OCI-LY3 (cell line): Measurements from ENCODE around the gene BICC1.

ENCODE experiments used
- H2AFZ ChIP-seq: fragments of 200-600, 300-600 bp; shearing (Covaris generic); 2 replicates; pipeline ENCODE4 v1.6.0; 2014; ENCODE audit warnings: antibody characterized with exemption, low read depth, low read length
- H3K27ac ChIP-seq: fragments of 200-600, 300-600 bp; sonication (generic); 2 replicates; pipeline ENCODE4 v1.5.1; 2014; ENCODE audit warnings: mild to moderate bottlenecking, low read length, moderate library complexity, mixed read lengths
- H3K27me3 ChIP-seq: fragments of 200-600, 300-600 bp; sonication (generic); 2 replicates; pipeline ENCODE4 v1.6.1; 2014; ENCODE audit warnings: low read depth, low read length, mixed read lengths
- H3K36me3 ChIP-seq: fragments of 200-600, 300-600 bp; sonication (generic); replicated peaks from 2 replicates; pipeline ENCODE3; 2014; ENCODE audit warnings: low read depth, low read length, mixed read lengths
- H3K4me1 ChIP-seq: fragments of 300-600, 200-600 bp; sonication (generic); 2 replicates; pipeline ENCODE4 v1.6.1; 2014; ENCODE audit warnings: low read length, mixed read lengths
- H3K4me2 ChIP-seq: fragments of 200-600, 300-600 bp; sonication (generic); 2 replicates; pipeline ENCODE4 v1.6.1; 2014; ENCODE audit warnings: low read length, mixed read lengths
- H3K4me3 ChIP-seq: fragments of 300-600, 200-600 bp; sonication (generic); 2 replicates; pipeline ENCODE4 v1.5.1; 2014; ENCODE audit warnings: antibody characterized with exemption, mild to moderate bottlenecking, low read length, moderate library complexity
- H3K79me2 ChIP-seq: fragments of 300-600, 200-600 bp; shearing (Covaris generic); 2 replicates; pipeline ENCODE4 v1.6.1; 2014; ENCODE audit warnings: mild to moderate bottlenecking, low read length, mixed read lengths
- H3K9ac ChIP-seq: fragments of 300-600, 200-600 bp; shearing (Covaris generic); 2 replicates; pipeline ENCODE4 v1.6.0; 2014; ENCODE audit warnings: mild to moderate bottlenecking, low read length, moderate library complexity
- H3K9me3 ChIP-seq: fragments of 200-600, 300-600 bp; shearing (Covaris generic); 2 replicates; pipeline ENCODE4 v1.6.1; 2014; ENCODE audit warnings: low read length, mixed read lengths; ENCODE audit not compliant: insufficient read depth
- H4K20me1 ChIP-seq: fragments of 200-600, 300-600 bp; sonication (generic); 2 replicates; pipeline ENCODE4 v1.6.1; 2016; ENCODE audit warnings: low read length, mixed read lengths; ENCODE audit not compliant: insufficient read depth
- CTCF ChIP-seq: fragments of 200-600, 300-600 bp; sonication (generic); IDR thresholded peaks from 2 replicates; pipeline ENCODE4 v1.5.1; 2014; ENCODE audit warnings: antibody characterized with exemption, low read length, low read depth
- EZH2phosphoT487 ChIP-seq: fragments of 200-600 bp; shearing (Covaris generic); IDR thresholded peaks from 2 replicates; pipeline ENCODE4 v1.6.1; 2018; ENCODE audit warnings: antibody characterized with exemption, mixed run types, low read depth

Gene BICC1

DNA sequence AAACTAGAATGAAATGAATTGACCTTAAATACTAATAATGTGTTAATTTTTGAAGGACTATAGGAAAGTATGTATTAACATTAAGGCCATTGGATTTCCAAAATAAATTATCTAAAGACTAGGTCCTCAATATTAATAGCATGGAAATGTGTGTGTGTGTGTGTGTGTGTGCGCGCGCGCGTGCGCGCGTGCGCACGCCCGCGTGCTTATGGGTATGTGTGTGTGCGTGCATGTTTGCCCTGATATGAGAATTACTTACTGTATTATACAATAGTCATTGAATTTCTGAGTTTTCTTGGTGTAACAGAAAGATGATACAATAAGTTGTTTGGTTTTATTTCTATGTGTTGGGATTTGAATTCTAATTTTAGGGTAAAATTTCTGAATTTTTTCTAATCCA is 205.9 kb downstream of the BICC1 start:
- no peaks in the 10 kb centered on the region for H3K36me3 ChIP-seq
- H3K4me1 ChIP-seq, result no peaks in the 10 kb centered on the region
- H3K9me3 ChIP-seq, result no peaks in the 10 kb centered on the region
- no peak overlapping the region for H3K27ac ChIP-seq
- H2AFZ ChIP-seq, result no peak overlapping the region
- H3K9ac ChIP-seq, result no peak overlapping the region
- H3K4me2 ChIP-seq, result no peak overlapping the region
- no peaks in the 10 kb centered on the region for H3K27me3 ChIP-seq
- H4K20me1 ChIP-seq, result no peaks in the 10 kb centered on the region
- no peaks in the 10 kb centered on the region for H3K79me2 ChIP-seq
- H3K4me3 ChIP-seq, result no peak overlapping the region
- TF ChIP-seq EZH2phosphoT487 (no peak), CTCF (no peak)

DNA sequence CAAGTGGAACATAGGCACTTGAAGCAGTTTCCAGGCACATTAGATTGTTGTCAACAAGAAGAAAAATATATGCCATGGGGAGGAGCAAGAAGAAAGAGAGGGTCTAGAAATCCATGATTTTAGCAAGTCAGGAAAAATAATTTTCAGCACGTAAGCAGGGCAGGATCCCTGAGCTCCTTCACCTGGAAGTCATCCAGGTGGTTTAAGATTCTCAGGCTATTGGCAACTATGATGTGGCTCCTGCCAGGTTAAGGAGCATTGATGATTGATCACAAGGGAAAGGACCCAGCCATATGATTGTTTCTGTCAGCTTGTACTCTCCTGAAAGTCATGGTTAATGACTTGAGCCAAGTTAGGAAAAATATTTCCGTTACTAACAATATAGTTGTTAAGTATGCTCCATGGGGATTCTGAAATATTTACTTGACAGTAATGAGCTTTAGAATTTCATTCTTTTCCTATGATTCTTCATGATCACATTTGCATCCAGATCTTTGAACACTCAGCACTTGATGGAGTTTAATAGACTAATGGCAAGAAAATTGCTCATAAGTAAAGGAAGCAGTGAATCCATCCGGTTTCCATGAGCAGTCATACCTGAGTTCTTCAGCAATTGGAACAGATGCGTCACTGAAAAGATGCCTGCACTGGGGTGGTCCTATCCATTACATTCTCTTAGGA is 209.1 kb downstream of the BICC1 start:
- H3K36me3 ChIP-seq, result no peaks in the 10 kb centered on the region
- no peak overlapping the region for H3K9ac ChIP-seq
- H3K27ac ChIP-seq, result no peak overlapping the region
- no peaks in the 10 kb centered on the region for H3K9me3 ChIP-seq
- no peaks in the 10 kb centered on the region for H3K79me2 ChIP-seq
- no peak overlapping the region for H2AFZ ChIP-seq
- H3K4me2 ChIP-seq, result no peak overlapping the region
- H4K20me1 ChIP-seq, result no peaks in the 10 kb centered on the region
- no peaks in the 10 kb centered on the region for H3K27me3 ChIP-seq
- no peak overlapping the region for H3K4me3 ChIP-seq
- no peaks in the 10 kb centered on the region for H3K4me1 ChIP-seq
- TF ChIP-seq CTCF, result no peak
- TF ChIP-seq EZH2phosphoT487, result no peak

GRCh38 chr10:58723186-58723585 is 210.5 kb downstream of the BICC1 start:
- Histone ChIP-seq H3K27me3 (no peaks in the 10 kb centered on the region), H3K4me1 (no peaks in the 10 kb centered on the region), H3K79me2 (no peaks in the 10 kb centered on the region), H3K27ac (no peak overlapping the region), H3K36me3 (no peaks in the 10 kb centered on the region), H4K20me1 (no peaks in the 10 kb centered on the region), H3K4me2 (no peak overlapping the region), H3K9me3 (no peaks in the 10 kb centered on the region), H3K4me3 (no peak overlapping the region), H3K9ac (no peak overlapping the region), H2AFZ (no peak overlapping the region)
- no peak for TF ChIP-seq CTCF
- no peak for TF ChIP-seq EZH2phosphoT487

- Histone ChIP-seq H3K9me3 (no peaks in the 10 kb centered on the region), H3K9ac (no peak overlapping the region), H3K79me2 (no peaks in the 10 kb centered on the region), H3K36me3 (no peaks in the 10 kb centered on the region), H3K4me1 (no peaks in the 10 kb centered on the region), H3K27me3 (no peaks in the 10 kb centered on the region), H2AFZ (no peak overlapping the region), H3K27ac (no peak overlapping the region), H4K20me1 (no peaks in the 10 kb centered on the region), H3K4me3 (no peak overlapping the region), H3K4me2 (no peak overlapping the region)
- no peak for TF ChIP-seq EZH2phosphoT487
- no peak for TF ChIP-seq CTCF
Observed at GRCh38 chr10:58723966-58724365, 211.3 kb downstream of the BICC1 start.
